ENCODE results near the gene RTN1.
A peak's percentile ranks its signal among the peaks of the same experiment; 100 is the strongest.

Gene RTN1

GRCh38 chr14:59630288-59630963, 240.2 kb downstream of the RTN1 start:
- DNase-seq (ENCODE audit: low read depth), result no peak

GRCh38 chr14:59629444-59630287, 240.9 kb downstream of the RTN1 start:
- H3K4me3 ChIP-seq (ENCODE audit: low read depth, low read length), result no peak overlapping the region; the same call in 1 of the 2 replicates
- no peak for DNase-seq (ENCODE audit: low read depth)
- TF ChIP-seq CTCF (IDR thresholded peaks at IDR 0.05; ENCODE audit: control insufficient read depth, extremely low read depth, insufficient read depth), result no peak

More at GRCh38 chr14:59630288-59630963, 240.2 kb downstream of the RTN1 start:
- TF ChIP-seq CTCF (IDR thresholded peaks at IDR 0.05; ENCODE audit: control insufficient read depth, extremely low read depth, insufficient read depth), result no peak
- peak overlapping the region; percentile 40 for H3K4me3 ChIP-seq (ENCODE audit: low read depth, low read length)

GRCh38 chr14:59627011-59627520, 243.5 kb downstream of the RTN1 start:
- DNase-seq (ENCODE audit: low read depth), result no peak
- no peak for TF ChIP-seq CTCF (IDR thresholded peaks at IDR 0.05; ENCODE audit: control insufficient read depth, extremely low read depth, insufficient read depth)
- no peak overlapping the region for H3K4me3 ChIP-seq (ENCODE audit: low read depth, low read length)

GRCh38 chr14:59622631-59623030, 247.9 kb downstream of the RTN1 start:
- no peak for DNase-seq (ENCODE audit: low read depth)
- no peak overlapping the region for H3K4me3 ChIP-seq (ENCODE audit: low read depth, low read length)
- TF ChIP-seq CTCF (IDR thresholded peaks at IDR 0.05; ENCODE audit: control insufficient read depth, extremely low read depth, insufficient read depth), result no peak

GRCh38 chr14:59619061-59619460, 251.5 kb downstream of the RTN1 start:
- no peak for TF ChIP-seq CTCF (IDR thresholded peaks at IDR 0.05; ENCODE audit: control insufficient read depth, extremely low read depth, insufficient read depth)

GRCh38 chr14:59601056-59601455, 269.5 kb downstream of the RTN1 start:
- DNase-seq (ENCODE audit: low read depth), result no peak
- H3K4me3 ChIP-seq (ENCODE audit: low read depth, low read length), result no peak overlapping the region
- no peak for TF ChIP-seq CTCF (IDR thresholded peaks at IDR 0.05; ENCODE audit: control insufficient read depth, extremely low read depth, insufficient read depth)

More at GRCh38 chr14:59619061-59619460, 251.5 kb downstream of the RTN1 start:
- H3K4me3 ChIP-seq (ENCODE audit: low read depth, low read length), result no peak overlapping the region
- DNase-seq (ENCODE audit: low read depth), result no peak

Measured in LNCaP clone FGC (cell line).